Erythroblast (primary cell): ENCODE data around the gene ARHGAP1.

ENCODE experiments used
- GATA1 ChIP-seq: IDR thresholded peaks from 2 replicates; pipeline ENCODE4 v1.6.1; 2011; ENCODE audit warnings: low read depth, mild to moderate bottlenecking, control low read depth, low read length, moderate library complexity
- POLR2A ChIP-seq: IDR thresholded peaks from 2 replicates; pipeline ENCODE4 v1.6.1; 2011; ENCODE audit warnings: mild to moderate bottlenecking, low read length

GRCh38 chr11:46633291-46634217, 66.9 kb downstream of the ARHGAP1 start:
- TF ChIP-seq POLR2A (no peak), GATA1 (no peak)
